SK-N-SH treated with all-trans-retinoic acid at 6 μM for 48 hours (cell line): Measurements from ENCODE around the gene CRY1.

Experiments used
- ATAC-seq: fragments of 200-7000 bp; cut with Tn5 transposase; 3 replicates; pipeline ENCODE4 v1.9.1; 2020; ENCODE audit warnings: mild to moderate bottlenecking, moderate library complexity
- ARNTL ChIP-seq: fragments of 450-650 bp; formaldehyde crosslinking; IDR thresholded peaks from 2 replicates; pipeline ENCODE4 v1.5.0; 2020; ENCODE audit warnings: low read depth, mild to moderate bottlenecking, moderate library complexity, borderline replicate concordance
- BACH2 ChIP-seq: fragments of 250-450 bp; sonication (Bioruptor Pico); IDR thresholded peaks from 2 replicates; pipeline ENCODE4 v1.9.0; 2021; ENCODE audit warnings: mild to moderate bottlenecking, borderline replicate concordance
- CREB5 ChIP-seq: fragments of 250-450 bp; sonication (Bioruptor Pico); IDR thresholded peaks from 2 replicates; pipeline ENCODE4 v1.5.1; 2020; ENCODE audit warnings: low read depth, mild to moderate bottlenecking, moderate library complexity
- CSDC2 ChIP-seq: fragments of 250-450 bp; sonication (Bioruptor Pico); IDR thresholded peaks from 2 replicates; pipeline ENCODE4 v1.5.0; 2020; ENCODE audit warnings: mild to moderate bottlenecking, moderate library complexity
- ESRRG ChIP-seq: fragments of 250-450 bp; sonication (Bioruptor Pico); IDR thresholded peaks from 2 replicates; pipeline ENCODE4 v1.6.1; 2021; ENCODE audit warnings: mild to moderate bottlenecking
- GLIS3 ChIP-seq: fragments of 250-450 bp; sonication (Bioruptor Pico); IDR thresholded peaks from 2 replicates; pipeline ENCODE4 v1.5.0; 2020; ENCODE audit warnings: mild to moderate bottlenecking, moderate library complexity
- ISL1 ChIP-seq: fragments of 250-450 bp; sonication (Bioruptor Pico); IDR thresholded peaks from 2 replicates; pipeline ENCODE4 v2.1.2; 2022; ENCODE audit warnings: mild to moderate bottlenecking, moderate library complexity
- PATZ1 ChIP-seq: fragments of 250-450 bp; sonication (Bioruptor Pico); IDR thresholded peaks from 2 replicates; pipeline ENCODE4 v1.8.0; 2020; ENCODE audit warnings: mild to moderate bottlenecking, moderate library complexity, borderline replicate concordance
- POU6F1 ChIP-seq: fragments of 250-450 bp; sonication (Bioruptor Pico); IDR thresholded peaks from 2 replicates; pipeline ENCODE4 v1.8.0; 2021; ENCODE audit warnings: low read depth, mild to moderate bottlenecking, moderate library complexity, borderline replicate concordance
- PPARA ChIP-seq: fragments of 250-450 bp; sonication (Bioruptor Pico); IDR thresholded peaks from 2 replicates; pipeline ENCODE4 v1.5.0; 2020; ENCODE audit warnings: mild to moderate bottlenecking, borderline replicate concordance
- RARB ChIP-seq: fragments of 250-450 bp; sonication (Bioruptor Pico); IDR thresholded peaks from 2 replicates; pipeline ENCODE4 v1.8.0; 2021; ENCODE audit warnings: mild to moderate bottlenecking, moderate library complexity
- SNAI2 ChIP-seq: fragments of 250-450 bp; sonication (Bioruptor Pico); IDR thresholded peaks from 2 replicates; pipeline ENCODE4 v1.5.0; 2020; ENCODE audit warnings: mild to moderate bottlenecking, moderate library complexity
- TOX ChIP-seq: fragments of 250-450 bp; sonication (Bioruptor Pico); IDR thresholded peaks from 2 replicates; pipeline ENCODE4 v1.8.0; 2021; ENCODE audit warnings: mild to moderate bottlenecking, moderate library complexity, borderline replicate concordance
- TSHZ2 ChIP-seq: fragments of 250-450 bp; sonication (Bioruptor Pico); IDR thresholded peaks from 2 replicates; pipeline ENCODE4 v1.5.0; 2020; ENCODE audit warnings: mild to moderate bottlenecking, moderate library complexity
- ZC3H10 ChIP-seq: fragments of 250-450 bp; sonication (Bioruptor Pico); IDR thresholded peaks from 2 replicates; pipeline ENCODE4 v1.5.1; 2021; ENCODE audit warnings: mild to moderate bottlenecking, moderate library complexity
- ZFP3 ChIP-seq: fragments of 250-450 bp; sonication (Bioruptor Pico); IDR thresholded peaks from 2 replicates; pipeline ENCODE4 v1.5.0; 2020; ENCODE audit warnings: mild to moderate bottlenecking, moderate library complexity
- ZFP30 ChIP-seq: fragments of 450-650 bp; formaldehyde crosslinking; IDR thresholded peaks from 2 replicates; pipeline ENCODE4 v1.5.0; 2022; ENCODE audit warnings: mild to moderate bottlenecking, moderate library complexity
- ZNF565 ChIP-seq: fragments of 450-650 bp; formaldehyde crosslinking; conservative IDR thresholded peaks from 2 replicates; pipeline ENCODE4 v1.5.0; 2020; ENCODE audit warnings: low read depth, mild to moderate bottlenecking, moderate library complexity
- ZNF70 ChIP-seq: fragments of 450-650 bp; formaldehyde crosslinking; IDR thresholded peaks from 2 replicates; pipeline ENCODE4 v1.5.0; 2020; ENCODE audit warnings: mild to moderate bottlenecking, moderate library complexity
- ZNF8 ChIP-seq: fragments of 450-650 bp; formaldehyde crosslinking; IDR thresholded peaks from 2 replicates; pipeline ENCODE4 v1.5.0; 2020; ENCODE audit warnings: mild to moderate bottlenecking, moderate library complexity

CRY1 gene

GRCh38 chr12:107099917-107100316, 6.6 kb upstream of the CRY1 start:
- no peak for ATAC-seq
- TF ChIP-seq ZFP3 (CRISPR knock-in tag): no peak
- TF ChIP-seq ARNTL: no peak
- TF ChIP-seq RARB (CRISPR knock-in tag): no peak
- no peak for TF ChIP-seq ZNF70 (CRISPR knock-in tag)
- TF ChIP-seq ESRRG: no peak
- no peak for TF ChIP-seq CREB5 (CRISPR knock-in tag)
- no peak for TF ChIP-seq ZNF565 (CRISPR knock-in tag)
- TF ChIP-seq ZC3H10: no peak
- no peak for TF ChIP-seq PATZ1 (CRISPR knock-in tag)
- TF ChIP-seq, all 23 proteins: peak for 0

GRCh38 chr12:107096571-107096970, 3.2 kb upstream of the CRY1 start:
- no peak for ATAC-seq
- TF ChIP-seq SNAI2 (CRISPR knock-in tag) (no peak), ZFP30 (no peak), PATZ1 (CRISPR knock-in tag) (no peak), CREB5 (CRISPR knock-in tag) (no peak), ZNF565 (CRISPR knock-in tag) (no peak)

GRCh38 chr12:107094183-107094448, 767 bp upstream of the CRY1 start:
- TF ChIP-seq ZNF70 (CRISPR knock-in tag): no peak
- peak; percentile 43; the same call in 1 of the 2 replicates for TF ChIP-seq ISL1 (CRISPR knock-in tag)
- peak; percentile 29 for ATAC-seq

GRCh38 chr12:107092669-107093416, 506 bp downstream of the CRY1 start:
- TF ChIP-seq BACH2 (CRISPR knock-in tag) (no peak), TSHZ2 (CRISPR knock-in tag) (no peak), ZNF565 (CRISPR knock-in tag) (no peak), ZC3H10 (no peak), TOX (CRISPR knock-in tag) (no peak), ZFP30 (no peak), ZFP3 (CRISPR knock-in tag) (no peak), PPARA (no peak), SNAI2 (CRISPR knock-in tag) (no peak), RARB (CRISPR knock-in tag) (no peak), ESRRG (no peak), POU6F1 (CRISPR knock-in tag) (no peak), ZNF8 (no peak), GLIS3 (CRISPR knock-in tag) (no peak), CSDC2 (no peak)
- peak; percentile 22 for ATAC-seq
